Activated T-cell treated with anti-CD3 and anti-CD28 coated beads for 24 hours (primary cell): ENCODE data around the gene NEDD8.

Source experiments
- DNase-seq: peaks from one replicate; pipeline ENCODE4 v3.0.0-alpha.2; 2020; ENCODE audit warnings: low read depth

NEDD8 gene

GRCh38 chr14:24263848-24264247 lies 31.7 kb upstream of the NEDD8 start:
- no peak for DNase-seq

GRCh38 chr14:24262821-24263733 lies 30.9 kb upstream of the NEDD8 start, which contains the start of gene TGM1:
TGM1 (minus strand) TSS chr14:24263177; CDS start chr14:24262352, 825 bp downstream.
- no peak for DNase-seq

DNA sequence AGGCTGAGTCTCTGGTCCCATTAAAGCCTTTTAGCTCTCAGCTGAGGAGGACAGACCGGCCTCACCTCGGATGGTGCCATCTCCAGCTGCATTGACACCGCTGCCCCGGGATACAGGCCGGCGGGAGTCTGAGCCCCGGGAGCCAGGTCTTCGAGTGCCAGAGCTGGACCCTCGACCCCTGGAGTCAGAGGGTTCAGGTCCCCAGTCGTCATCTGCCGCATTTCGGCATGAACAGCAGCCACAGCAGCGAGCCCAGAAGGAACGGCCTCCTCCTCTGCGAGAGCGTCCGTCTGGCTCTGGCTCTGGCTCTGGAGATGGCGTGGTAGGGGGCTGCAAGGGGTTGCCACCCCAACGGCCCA lies 29.8 kb upstream of the NEDD8 start:
- no peak for DNase-seq

DNA sequence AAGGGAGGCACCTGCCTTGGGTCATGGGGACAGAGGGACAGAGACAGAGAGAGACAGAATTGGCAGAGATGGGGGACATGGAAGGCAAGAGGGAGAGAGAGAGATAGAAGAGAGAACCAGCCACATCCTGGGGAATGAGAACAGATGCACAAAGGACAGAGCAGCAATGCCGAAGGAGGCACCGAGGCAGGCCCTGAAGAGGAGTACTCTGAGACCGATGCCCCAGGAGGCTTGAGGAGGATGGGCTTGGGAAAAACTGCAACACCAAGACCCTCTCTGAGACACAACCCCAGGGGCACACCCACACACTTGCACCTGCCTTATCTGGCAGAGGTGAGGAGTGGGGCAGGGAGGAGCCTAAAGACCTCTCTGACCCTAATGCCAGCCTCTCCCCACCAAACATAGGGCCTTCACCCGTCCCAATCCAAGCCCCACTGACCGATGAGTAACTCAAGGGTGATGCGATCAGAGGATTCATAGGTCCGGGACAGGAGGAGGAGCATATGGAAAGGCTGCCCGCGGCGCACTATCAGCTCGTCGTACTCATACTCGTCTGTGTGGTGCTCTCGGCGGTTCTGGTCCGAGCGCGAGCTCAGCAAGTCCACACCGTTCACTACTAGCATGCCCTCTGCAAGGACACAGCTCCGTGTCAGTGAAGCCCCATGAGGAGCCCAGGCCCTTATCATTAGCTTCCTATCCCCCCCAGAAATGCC lies 29.2 kb upstream of the NEDD8 start:
- DNase-seq, result no peak

DNA sequence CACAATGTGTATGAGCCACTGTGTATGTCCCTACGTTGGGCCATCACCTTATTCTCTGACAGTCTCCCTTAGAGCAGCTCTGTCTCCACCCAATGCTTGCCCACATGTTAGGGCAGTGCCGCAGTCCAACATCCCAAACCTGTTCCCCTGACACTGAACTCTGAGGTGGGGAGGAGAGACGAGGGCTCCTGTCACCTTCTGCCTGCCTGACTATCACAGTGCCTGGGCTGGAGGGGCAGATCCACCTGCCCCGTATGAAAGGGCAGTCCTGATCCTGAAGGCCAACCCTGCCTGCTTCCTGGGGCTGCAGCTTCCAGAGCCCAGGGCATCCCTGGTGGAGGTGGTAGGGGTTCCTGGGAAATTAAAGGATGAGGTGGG lies 28.6 kb upstream of the NEDD8 start:
- DNase-seq, result no peak

GRCh38 chr14:24260026-24260779 lies 28.0 kb upstream of the NEDD8 start:
- DNase-seq, result no peak

GRCh38 chr14:24259282-24260025 lies 27.3 kb upstream of the NEDD8 start:
- DNase-seq, result no peak

- DNase-seq, result no peak
These were observed 26.5 kb upstream of the NEDD8 start for GRCh38 chr14:24258548-24259265.

DNA sequence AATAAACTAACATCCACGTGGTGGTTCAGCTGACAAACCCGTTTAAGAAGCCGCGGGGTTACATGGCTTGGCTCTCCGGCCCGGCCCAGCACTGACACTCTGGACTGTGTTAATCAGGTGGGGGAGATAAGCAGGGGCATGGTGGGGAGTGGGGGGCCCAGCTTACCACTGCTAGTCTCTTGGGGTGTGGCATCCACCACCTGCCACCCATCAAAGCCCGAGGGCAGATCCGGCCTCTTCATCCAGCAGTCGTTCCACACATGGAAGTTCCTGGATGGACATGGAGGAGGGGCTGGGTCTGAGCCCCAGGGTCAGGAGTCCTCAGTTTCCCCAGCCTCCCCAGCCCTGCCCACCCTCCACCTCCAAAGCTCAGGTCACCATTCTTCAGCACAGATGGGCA lies 26.0 kb upstream of the NEDD8 start:
- DNase-seq, result no peak

DNA sequence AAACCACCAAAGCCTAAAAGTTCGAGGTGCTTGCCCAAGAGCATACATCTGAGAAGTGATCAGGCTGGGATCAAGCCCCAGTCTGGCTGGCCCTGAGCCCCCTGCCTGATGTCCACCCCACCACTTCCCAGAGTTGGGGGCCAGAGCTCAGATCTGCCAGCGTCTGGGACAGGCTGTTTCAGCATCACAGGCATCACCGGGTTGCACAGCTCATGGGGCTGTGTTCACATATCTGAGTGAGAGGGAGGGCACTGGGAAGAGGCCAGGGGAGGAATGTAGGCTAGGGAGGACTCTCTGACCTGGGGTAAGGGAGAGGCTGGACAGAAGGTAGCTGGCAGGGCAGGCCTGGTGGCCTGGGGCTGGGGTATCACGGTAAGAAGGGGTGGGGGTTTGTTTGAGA lies 24.8 kb upstream of the NEDD8 start:
- no peak for DNase-seq

DNA sequence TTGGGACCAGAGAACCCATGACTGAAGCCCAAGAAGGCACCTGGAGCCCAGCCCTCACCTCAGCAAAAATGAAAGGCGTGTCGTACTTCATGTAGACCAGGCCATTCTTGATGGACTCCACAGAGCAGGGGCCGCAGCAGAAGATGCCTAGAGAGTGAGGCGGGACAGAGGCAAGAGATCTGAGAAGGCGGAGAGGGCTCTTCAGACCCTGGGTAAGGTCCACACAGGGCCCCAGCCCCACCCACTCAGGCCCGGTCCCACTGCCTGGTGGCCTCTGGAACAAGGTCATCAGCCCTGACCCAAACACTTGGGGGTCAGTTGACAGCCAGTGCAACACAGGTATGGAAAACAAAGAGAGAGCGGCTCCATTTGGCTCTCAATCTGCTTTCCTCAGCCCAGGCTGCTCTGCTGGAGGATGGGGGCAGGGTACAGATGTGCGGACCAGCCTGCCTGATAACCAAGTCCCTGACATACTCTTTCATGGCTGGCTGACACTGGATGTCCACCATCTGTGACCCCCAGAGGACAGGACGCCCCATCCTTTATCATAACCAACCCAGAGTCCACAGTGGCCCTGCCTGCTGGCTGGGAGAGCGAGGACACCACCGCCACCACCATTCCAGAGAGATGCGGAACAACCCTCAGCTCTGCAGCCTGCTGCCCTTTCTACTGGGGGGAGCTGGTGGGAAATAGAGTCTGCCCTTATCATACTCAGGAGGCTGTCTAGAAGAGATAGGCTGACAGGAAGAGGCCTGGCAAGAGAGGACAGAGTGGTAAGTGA lies 24.0 kb upstream of the NEDD8 start:
- DNase-seq, result no peak

DNA sequence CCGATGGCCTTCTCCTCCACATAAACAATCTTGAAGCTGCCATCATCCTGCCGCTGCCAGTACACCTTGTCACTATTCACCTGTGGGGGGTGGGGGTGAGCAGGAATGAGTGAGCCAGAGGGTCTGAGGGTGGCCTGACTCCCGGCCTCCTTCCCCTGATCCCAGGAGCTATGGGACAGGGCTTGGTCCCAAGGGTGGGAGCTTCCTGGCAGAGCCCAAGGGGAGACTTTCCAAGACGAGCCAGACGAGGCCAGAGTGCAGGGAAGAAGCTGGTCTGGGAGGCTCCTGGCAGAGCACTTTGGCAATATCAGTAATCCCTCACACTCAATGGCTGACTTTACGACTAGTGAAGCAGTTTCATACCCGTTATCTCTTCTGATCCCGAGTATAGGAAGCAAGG lies 23.3 kb upstream of the NEDD8 start:
- no peak for DNase-seq

- DNase-seq, result no peak
These were observed 22.6 kb upstream of the NEDD8 start for GRCh38 chr14:24254630-24255392.

DNA sequence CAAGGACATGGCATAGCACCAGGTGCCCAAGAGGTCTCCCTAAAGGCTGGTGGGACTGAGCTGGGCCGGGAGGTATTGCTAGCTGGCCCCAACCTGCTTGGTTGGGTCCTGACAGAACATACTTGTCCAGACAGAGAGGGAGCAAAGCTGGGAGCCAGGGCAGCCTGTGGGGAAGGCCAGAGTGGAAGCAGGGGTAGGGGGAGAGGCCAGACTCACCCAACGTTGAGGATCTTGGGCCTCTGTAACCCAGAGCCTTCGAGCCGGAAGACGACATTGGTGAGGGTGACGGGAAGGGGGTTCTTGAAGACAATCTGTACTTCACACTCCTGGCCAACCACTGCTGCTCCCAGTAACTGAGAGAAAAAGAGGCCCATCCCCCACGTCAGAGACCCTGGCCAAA lies 21.8 kb upstream of the NEDD8 start:
- DNase-seq, result no peak

GRCh38 chr14:24252289-24253124 lies 20.3 kb upstream of the NEDD8 start:
- no peak for DNase-seq

DNA sequence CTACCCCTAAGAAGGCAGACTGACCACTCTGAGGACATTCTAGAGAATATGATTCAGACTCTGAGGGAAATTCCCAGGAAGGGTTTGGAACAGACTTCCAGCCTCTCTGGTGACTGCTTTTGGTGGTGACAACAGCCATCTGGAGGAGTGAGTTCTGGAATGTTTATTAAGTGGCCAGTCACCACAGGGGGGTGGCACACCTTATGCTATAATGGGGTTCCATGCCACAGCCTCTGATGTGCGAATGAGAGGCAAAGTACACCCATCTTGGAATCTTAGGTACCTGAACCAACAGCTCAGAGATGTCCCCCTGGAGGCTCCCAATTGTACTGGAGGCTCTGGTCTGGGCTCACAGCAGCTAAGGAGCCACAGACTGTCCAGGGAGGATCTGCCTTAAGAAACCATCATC lies 19.7 kb upstream of the NEDD8 start:
- no peak for DNase-seq

DNA sequence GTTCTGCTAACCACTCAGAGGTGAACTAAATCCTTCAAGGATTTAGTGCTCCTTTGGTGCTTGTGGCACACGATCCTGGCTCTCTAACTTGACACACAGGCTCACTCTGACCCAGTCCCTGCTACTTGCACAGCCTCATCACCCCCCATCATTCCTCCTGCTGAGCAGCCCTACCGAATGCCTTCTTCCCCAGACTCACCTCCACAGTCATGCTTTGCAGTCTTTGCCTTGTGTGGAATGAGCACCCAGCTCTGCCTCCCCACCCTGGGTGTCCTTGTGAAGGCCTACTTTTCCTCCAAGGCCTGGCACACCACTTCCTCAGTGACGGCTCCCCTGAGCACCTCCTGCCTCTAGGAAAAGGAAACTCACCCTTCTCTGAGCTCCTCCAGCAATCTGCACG lies 18.2 kb upstream of the NEDD8 start:
- no peak for DNase-seq

DNA sequence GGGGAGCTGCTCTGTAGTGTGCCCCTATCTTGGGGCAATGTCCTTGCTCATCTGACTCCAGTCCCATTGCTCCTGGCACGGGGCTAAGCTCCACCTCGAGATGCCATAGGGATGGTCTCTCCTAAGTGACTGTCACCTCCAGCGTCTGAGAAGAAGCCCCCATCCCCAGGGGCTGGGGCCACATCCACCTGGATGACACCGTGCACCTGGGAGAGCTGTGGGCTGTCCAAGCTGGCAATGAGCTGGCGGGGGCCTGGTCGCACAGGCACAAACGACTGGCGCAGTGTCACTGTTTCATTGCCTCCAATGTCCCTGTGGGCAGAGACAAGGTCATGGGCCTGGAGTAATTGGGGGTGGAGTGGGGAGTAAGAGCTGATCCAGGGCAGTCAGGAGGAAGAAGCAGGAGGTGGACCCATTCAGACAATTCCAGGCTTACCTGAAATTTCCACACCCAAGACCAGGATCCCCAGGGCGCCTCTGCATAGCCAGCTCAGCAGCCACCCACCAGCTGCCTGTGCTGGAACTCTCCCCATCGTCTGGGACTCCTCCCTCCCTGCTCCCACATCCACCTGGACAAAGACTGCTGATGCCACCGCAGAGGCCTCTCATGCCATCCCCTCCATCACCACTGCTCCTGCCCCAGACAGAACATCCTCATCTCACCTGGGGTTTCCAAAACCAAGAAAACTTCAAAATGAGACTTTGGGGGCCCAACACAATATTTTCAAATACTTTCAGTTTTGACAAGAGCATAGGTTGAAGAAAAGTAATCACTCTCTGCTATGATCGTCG lies 17.3 kb upstream of the NEDD8 start:
- no peak for DNase-seq
